SHP77 treated with DMSO at 0.1 percent for 48 hours (cell line): ENCODE data around the gene CCDC146.
A peak's percentile ranks its signal among the peaks of the same experiment; 100 is the strongest.

Experiments
- DNase-seq: peaks from one replicate; lab custom pipeline; 2025; lab: John Stamatoyannopoulos, UW

Gene CCDC146

GRCh38 chr7:77293046-77293445 lies 170.6 kb downstream of the CCDC146 start:
- DNase-seq = no peak

GRCh38 chr7:77295549-77295948 lies 173.1 kb downstream of the CCDC146 start:
- DNase-seq = no peak

GRCh38 chr7:77306231-77307067 lies 184.0 kb downstream of the CCDC146 start:
- peak; percentile 36 for DNase-seq

- no peak for DNase-seq
These were observed 186.4 kb downstream of the CCDC146 start for GRCh38 chr7:77308792-77309191.

DNA sequence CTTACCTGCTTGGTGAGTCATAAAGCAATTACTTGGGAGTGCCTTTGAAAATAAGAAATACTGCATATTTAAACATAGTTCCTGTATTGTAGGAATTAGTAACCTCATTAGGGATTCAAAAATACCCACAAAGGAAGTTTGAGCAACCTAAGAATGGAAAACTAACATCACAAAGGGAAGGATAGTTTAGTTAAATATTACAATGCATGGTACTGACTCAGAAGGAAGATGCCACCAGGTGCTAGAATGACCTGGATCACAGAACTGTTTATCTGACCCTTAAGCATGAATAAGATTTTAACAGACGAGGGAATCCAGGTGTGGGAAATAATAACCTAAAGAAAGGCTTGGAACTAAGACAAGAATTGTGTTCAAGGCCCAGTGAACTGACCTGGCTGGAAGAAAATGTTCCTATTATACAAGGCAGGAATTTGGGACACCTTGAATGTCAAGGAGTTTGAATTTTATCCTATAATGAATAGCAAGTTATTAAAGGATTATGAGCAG lies 187.4 kb downstream of the CCDC146 start:
- no peak for DNase-seq

- DNase-seq = no peak
These were observed 188.6 kb downstream of the CCDC146 start for GRCh38 chr7:77310982-77311381.

DNA sequence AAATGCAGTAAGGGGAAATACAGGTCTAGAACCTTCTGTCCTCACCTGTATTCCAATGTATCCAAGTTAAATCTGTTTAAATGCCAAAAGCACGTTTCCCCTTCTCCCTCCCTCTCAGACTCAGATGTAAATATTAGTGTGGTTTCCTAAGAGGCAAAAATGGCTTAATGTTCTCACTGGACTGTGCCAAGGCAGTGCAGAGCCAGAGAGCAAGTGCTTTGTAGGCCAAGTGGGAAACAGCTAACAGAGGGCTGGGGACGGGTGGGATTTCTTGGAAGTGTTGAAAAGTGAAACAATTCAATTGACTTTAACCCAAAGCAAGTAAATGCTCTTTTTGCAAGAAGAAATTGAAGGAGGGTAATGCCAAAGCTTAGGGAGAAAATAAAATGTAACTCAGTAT lies 190.7 kb downstream of the CCDC146 start:
- DNase-seq = no peak

DNA sequence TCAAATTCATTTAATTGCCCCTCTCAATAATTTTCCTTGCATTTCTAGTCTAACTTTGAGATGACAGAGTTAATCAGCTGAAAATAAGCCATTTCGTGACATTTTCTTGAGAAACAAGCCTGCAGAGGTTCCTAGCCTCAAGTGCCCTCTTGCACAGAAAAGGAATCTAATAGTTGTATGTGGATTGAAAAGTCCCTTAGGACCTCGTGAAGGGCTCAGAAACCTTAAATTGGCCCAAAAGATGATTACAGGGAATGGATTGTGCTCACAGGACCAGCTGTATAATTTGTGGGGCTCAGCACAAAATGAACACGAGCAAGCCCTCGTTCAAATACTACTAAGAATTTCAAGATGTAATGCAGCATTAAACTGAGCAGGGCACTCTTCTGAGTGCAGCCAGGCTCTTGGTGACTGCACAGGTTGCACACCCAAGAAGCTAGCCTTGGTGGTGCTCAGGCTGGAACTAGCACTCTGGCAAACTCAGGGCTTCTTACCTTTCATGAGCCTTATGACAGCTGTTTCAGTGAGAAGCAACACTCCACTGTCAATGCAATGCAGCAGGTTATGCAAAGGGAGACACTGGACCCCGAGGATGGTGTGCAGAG lies 191.6 kb downstream of the CCDC146 start:
- DNase-seq = no peak

DNA sequence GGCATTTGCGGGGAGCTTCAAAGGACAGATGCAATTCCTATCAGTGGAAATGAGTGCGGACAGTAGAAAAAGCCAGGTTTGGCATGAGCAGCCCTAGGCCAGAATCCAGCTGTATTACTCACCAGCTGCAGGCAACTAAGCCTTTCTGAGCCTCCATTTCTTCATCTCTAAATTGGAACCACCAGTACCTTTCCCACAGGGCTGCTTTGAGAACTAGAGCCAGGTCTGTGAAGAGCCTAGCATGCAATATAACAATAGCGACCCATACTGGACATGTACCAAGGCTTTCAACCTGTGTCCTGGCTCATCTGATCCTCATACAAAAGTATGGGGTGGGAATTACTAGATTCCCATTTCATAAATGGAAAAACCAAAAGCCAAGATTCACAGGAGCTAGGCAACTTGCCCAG lies 192.8 kb downstream of the CCDC146 start:
- DNase-seq = no peak

- DNase-seq = no peak
These were observed 194.0 kb downstream of the CCDC146 start for GRCh38 chr7:77316219-77316978.

GRCh38 chr7:77318019-77318418 lies 195.6 kb downstream of the CCDC146 start:
- no peak for DNase-seq

DNA sequence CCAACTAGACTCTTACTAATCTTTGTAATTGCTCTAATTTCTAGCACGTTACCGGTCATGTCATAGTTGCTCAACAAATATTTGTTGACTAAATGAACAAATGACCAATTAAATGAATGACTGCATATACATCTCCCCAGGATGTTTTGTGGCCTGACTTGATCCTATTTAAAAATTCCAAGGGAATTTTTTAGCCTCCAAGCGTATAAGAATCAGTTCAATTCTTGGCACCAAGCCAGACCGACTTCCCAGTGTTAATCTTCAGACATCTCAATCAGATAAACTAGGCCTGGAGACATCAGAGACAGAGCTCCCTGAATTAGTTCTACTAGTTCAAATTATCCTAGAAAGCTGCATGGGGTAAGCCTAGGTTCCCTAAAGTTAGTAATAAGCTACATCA lies 197.7 kb downstream of the CCDC146 start:
- no peak for DNase-seq

GRCh38 chr7:77320714-77321113 lies 198.3 kb downstream of the CCDC146 start:
- DNase-seq = no peak

GRCh38 chr7:77321300-77321699 lies 198.9 kb downstream of the CCDC146 start:
- DNase-seq = no peak

- DNase-seq = no peak
These were observed 203.7 kb downstream of the CCDC146 start for GRCh38 chr7:77326131-77326530.

GRCh38 chr7:77327067-77327931 lies 204.9 kb downstream of the CCDC146 start:
- DNase-seq = peak; percentile 40

- peak; percentile 24 for DNase-seq
These were observed 205.7 kb downstream of the CCDC146 start for GRCh38 chr7:77327932-77328628.

GRCh38 chr7:77328669-77329068 lies 206.3 kb downstream of the CCDC146 start:
- no peak for DNase-seq

DNA sequence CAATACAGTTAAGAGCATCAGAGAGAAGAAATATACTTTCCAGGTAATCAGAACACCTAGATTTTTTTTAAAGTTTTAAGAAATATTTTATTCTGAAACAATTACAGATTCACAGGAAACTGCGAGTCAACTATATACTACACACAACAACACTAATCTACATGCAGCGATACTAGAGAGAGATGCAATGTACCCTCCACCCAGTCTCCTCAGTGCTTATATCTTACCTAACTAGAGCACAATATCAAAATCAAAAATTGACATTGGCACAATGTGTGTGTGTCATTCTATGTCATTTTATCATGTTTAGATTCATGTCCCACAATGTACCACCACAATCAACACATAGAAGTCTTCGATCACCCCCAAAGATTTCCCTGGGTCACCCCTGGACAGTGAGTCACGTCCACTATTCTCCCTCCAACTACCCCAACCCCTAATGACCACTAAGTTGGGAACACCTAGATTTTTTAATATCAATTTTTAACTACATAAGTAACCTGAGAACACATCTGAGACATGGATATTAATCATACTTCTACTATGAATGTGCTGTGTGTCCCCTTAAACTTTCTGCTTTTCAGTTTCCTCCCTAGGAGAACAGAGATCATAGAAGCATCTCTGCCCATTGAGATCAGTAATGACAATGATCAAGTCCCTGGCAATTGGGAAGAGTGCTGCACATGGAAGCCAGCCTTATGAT lies 207.2 kb downstream of the CCDC146 start:
- no peak for DNase-seq

DNA sequence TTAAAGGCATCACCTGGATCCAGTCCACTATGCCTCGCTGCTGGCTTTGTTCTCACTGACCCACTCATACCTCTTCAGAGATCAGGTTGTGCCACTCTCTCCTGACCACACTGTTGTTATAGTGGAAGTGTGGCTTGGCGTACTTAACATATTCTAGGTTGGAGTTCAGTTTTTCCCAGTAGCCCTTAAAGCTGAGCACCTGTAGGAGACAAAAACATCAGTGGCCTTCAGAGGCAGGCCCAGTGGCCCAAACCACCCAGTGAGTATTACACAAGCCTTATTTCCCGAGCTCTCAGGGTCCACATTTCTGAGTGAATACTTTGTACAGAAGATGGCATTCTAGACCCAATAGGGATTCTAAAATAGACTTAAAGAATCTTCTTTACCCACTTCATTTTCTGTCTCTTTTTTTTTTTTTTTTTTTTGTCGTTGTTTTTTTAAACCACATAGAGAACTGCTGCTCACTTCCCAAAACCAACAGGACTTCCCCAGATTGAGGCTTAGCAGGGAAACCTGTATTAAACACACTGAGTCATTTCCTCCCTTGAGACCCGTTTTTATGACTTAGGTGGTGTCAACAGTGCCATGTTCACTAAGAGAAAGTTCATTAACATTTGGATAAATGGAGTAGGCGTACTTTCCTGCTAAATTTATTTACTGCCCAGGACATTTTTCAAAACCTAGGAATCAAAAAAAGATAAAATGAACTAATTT lies 207.9 kb downstream of the CCDC146 start:
- DNase-seq = no peak
